Forelimb muscle (tissue), 1 donor: ENCODE measurements around the gene UBE3D. TPM values are rescaled to one million over a fixed set of nuclear protein-coding genes. Genes with fewer than 3 reads are reported as not detected.
"Not testable (repeated sequence)": the region's sequence is repeated elsewhere in the genome, so short reads cannot be mapped to it uniquely, and the experiment has no call there.

Experiments
- DNase-seq: peaks from one replicate; pipeline ENCODE4 v3.0.0-alpha.2; 2013; ENCODE audit warnings: low read depth
- polyA plus RNA-seq: library from polyadenylated mRNA; unstranded; fragments of 120-200 nt; gene quantifications from one replicate; pipeline ENCODE4 v1.2.1, GENCODE V29; 2013; ENCODE audit not compliant: insufficient read length

The UBE3D gene
- polyA plus RNA-seq, 1 donor: 7.4 TPM

DNA sequence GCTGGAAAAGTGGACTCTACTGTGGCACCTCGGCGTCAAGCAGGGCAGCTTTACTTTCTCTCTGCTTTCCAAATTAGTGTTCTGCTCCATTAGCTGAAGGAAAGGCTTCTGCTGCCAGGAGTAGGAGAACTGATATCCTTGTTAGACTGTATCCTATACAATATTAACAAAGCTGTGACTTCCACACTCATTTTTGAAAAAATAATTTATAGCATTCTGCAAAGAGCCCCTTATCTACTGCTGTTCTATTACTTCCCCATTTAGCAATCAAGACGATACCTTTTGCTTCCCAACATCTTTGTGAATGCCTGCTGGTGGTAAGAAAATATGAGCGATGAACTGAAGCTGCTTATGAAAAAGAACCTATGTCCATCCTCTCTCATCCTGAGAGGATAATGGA lies 151.1 kb downstream of the UBE3D start:
- DNase-seq: no peak

DNA sequence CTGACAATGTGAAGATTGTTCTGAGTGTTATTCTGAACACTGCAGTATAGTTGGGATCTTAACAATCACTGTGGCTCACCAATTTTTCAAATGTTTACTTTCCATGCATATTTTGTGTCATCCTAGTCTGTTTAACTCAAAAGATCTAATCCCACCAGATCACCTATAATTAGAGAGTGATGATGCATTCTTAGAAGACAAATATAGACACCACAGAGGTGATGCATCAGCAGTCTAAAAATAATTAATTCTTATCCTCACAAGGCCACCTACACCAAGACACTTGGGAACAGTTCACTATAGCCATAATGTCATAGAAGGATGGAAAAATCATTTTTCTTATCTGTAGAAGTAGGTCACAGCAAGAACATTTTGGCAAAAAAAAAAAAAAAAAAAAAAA lies 154.8 kb downstream of the UBE3D start:
- DNase-seq: no peak

DNA sequence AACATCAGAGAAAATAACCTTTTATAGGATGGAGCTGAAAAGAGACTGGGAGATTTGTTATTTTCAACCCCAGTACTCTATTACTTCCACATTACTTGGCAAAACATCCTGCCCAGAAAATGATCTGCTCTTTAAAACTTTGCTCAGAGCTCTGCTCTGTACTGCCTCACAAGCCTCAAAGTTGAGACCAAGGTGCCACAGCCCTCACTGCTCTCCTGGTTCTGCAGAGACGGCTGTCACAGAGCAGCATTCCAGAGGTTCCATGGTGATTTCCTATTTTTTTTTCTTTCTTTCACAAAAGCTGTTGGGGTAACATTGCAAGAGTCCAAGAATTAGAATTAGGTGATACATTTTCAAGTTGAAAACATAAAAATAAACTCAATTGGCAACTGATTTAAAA lies 155.2 kb downstream of the UBE3D start:
- no peak for DNase-seq

DNA sequence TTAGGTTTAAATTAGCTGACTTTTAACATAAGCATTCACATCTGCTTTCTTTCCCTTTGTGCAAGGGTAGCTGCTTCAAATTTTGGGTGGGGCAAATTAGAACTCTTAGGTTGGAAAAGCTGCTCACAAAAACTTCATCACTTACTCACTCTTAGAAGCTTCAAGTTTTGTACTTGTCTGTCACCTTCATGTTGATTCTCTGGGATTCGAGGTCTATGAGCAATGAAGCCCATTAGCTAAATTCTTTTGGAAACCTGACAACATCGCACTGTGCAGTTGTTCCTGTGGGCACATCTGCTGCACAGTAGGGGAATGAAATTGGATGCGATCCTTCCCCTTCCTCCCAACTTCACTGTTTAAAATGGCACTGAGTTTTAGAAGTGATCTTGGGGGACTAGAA lies 156.1 kb downstream of the UBE3D start:
- DNase-seq: no peak

DNA sequence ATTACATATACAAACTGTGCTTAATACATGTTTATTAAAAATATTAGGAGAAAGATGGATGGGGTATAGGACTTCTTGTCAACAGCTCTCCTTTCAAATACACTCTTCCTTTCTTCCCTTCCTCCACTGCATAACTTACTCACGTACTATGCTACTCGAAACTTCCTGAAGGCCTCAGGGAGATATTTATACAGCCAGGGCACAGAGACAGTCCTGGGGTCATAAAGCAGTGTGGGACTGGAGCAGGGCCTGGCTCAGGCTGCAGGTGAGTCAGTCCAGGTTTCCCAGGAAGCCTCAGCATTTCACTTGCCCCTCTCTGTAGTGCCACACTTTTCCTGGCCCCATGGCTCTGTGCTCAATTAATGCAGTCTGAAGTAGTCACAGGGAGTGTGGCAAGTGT lies 157.0 kb downstream of the UBE3D start:
- no peak for DNase-seq

DNA sequence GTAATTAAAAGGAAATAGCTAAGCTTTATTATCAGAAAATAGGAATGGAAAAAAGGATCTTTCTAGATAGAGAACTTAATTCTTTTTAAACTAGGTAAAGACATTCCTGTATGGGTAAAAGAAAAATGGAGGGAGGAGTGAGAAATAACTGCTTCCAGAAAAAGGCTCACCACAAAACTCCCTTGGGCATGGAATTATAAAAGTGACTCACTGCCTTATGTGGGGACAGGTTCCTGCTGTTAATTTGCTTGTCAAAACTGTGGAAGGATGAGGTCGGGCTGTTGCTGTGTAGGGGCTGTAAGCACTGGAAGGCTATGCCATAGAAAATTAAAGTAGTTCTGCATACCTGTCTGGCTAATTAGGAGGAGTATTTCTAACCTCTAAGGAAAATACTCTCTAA lies 158.7 kb downstream of the UBE3D start:
- no peak for DNase-seq

DNA sequence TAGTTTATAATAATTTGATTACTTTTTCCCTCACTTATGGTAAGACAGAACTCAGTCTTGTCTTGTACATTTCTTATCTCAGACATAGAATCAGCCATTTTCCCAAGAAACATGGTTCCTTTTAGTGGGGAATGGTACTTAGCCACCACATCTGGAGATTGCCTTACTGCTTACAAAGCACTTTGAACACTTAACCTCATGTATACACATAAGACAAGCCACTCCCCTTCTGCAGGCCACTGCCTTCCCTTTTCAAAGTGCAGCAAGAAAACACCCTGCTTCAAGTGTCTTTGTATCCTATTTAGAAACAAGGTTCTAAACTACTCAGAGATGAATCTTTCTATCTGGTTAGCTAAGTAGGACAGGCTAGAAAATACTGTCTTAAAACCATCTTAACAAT lies 159.2 kb downstream of the UBE3D start:
- DNase-seq: no peak

DNA sequence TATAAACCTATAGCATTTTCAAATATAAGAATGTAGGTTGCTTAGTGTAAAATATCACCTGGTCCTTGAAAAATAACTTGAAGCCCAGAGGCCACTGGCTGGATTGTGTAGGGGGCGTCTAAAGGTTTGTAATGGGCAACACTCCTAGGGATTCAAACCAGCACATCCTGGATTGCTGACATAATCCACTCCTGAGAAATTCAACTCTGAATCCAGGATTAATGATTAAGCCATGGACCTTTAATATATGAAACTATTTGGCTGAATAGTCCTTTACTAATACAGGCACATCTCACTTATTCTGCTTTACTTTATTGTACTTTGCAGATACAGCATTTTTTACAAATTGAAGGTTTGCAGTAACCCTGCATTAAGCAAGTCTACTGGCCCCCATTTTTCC lies 160.8 kb downstream of the UBE3D start:
- no peak for DNase-seq

DNA sequence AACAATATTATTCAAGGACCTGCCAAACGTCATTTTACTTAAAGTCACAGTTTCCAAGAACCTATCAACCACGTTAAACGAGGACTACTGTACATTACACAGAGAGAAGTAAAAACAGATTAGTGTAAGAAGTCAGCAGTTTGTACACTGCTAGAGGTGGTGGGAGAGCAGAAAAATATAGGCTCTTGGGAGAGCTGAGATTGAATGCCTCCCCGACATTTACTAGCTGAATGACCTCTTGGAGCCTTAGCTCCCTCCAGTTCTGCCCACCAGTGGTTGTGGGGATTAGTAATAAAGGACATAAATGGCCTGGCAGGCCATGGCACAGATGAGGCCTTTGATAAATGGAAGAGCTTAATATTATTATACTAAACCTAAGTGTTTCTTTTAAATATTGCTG lies 161.4 kb downstream of the UBE3D start:
- DNase-seq: no peak

DNA sequence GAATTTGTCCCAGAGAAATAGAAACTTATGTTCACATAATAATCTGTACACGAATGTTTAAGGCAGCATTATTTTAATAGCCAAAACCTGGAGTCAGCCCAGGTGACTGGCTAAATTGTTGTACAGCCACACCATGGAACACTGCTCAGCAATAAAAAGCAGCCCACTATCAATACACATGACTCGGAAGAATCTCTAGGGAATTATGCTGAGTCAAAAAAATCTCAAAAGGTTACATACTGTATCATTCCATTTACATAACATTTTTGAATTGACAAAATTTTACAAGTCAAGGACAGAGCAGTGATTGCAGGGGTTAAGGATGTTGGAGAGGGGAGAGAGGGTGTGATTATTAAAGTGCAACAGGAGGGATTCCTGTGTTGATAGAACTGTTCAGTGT lies 163.4 kb downstream of the UBE3D start:
- DNase-seq: no peak

DNA sequence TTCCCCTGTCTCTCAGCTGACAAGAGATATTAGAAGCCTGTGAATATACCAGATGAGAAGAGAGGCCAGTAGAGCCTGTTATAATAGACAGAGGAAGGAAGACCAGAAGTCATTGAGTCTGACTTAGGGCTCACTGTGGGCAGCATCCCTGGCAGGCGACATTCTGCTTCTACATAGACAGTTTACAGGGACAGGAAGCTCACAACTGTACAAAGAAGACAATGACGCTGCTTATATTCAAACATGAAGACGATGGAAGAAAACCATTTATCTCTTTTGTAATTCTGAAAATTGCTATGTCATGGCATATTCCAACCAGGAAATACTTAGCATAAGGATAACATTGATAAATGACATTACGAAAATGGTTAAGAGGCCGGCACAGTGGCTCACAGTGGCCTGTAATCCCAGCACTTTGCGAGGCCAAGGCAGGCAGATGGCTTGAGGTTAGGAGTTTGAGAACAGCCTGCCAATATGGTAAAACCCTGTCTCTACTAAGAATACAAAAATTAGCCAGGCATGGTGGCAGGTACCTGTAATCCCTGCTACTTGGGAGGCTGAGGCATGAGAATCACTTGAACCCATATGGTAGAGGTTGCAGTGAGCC lies 170.9 kb downstream of the UBE3D start:
- DNase-seq: no peak

DNA sequence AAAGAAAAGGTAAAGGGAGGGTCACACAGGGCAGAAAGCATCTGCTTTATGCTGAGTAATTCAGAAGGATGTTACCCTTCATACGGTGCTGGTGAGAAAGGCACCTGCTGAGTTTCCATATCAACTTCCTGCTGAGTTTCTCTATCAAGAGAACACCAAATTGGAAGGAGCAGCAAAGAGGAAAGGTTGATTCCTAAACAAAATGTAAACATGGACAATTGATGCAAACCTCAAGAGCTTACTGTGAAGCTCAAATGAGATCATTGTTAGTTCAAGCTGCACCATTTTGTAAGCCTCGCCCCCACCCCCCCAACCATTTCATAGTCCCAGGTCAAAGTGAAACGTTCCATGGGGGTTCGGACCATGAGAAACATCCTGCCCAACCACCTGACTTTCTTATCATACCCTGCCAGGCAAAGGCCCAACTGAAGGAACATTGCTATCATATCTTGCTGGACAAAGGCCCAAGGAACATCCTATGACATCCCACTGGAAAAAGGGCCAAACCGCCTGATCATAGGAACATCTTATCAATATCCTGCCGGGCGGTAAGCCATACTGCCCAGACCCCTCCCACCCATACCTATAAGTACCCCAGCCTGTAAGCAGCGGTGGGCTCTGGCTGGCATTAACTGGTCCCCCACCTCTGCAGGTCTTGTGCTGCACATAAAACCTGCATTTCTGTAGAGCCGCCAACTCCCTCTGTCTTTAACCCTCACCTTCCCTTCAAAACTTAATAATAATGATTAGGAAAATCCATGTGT lies 171.6 kb downstream of the UBE3D start:
- DNase-seq: no peak

DNA sequence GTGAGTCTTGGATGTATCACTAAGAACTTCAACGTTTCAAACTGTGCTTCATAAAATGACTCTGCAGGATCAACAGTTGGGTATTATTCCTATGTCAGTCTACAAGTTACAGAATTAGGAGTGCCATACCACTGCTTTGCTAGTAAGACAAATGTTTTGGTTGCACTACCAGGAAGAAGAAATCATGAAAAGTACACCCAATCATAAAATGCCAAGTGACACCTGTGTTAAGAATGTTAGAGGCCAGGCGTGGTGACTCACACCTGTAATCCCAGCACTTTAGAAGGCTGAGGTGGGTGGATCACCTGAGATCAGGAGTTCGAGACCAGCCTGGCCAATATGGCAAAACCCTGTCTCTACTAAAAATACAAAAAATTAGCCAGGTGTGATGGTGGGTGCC lies 174.1 kb downstream of the UBE3D start:
- not testable (repeated sequence) for DNase-seq

DNA sequence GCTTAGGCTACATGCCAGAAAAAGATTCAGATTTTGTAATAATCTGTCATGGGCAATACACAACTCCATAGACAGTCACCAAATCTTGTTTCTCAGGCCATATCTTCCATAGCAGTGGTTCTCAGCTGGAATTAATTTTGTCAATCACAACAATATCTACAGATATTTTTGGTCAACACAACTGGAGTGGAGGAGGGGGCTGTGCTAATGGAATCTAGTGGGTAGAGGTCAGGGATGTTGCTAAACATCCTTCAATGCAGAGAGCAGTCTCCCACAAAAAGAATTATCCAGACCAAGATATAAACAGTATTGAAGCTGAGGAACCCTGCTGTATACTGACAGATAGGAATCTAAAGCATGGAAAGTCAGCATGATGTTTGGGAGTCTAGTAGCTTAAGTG lies 174.6 kb downstream of the UBE3D start:
- no peak for DNase-seq

DNA sequence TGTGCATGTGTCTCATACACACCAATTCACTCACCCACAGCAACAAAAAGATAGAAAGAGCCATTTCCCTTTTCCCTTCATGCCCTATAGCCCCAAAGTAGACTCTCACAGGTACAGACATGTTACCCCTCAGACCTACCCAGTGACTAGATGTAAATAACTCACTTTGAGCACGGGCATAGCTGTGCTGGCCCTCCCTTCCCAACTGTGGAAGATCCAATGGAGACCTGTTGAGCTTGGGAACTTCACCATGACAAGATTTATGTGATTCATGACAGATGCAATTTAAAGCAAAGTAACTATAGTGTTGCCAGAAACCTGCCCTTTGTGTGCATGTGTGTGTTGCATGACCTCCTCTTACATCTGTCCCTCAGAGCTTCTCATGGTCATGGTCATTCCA lies 175.4 kb downstream of the UBE3D start:
- DNase-seq: no peak

DNA sequence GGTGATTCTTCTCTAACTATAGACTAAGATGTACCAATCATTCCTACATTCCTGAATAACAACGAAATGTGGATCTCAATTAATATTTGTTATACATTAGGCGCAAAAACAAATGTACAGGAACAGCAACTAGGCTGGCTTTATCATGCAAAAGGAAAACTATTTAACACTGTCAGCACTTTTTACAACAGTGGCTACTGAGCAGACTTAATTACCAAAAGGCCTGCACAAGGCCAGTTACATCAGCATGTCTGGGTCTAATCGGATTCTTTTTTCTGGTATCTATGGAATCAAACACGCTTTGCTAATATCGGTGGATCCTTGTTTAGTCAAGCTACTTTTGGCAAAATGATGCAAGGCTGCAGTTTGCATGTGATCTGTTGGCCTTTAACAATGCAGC lies 176.5 kb downstream of the UBE3D start:
- no peak for DNase-seq

DNA sequence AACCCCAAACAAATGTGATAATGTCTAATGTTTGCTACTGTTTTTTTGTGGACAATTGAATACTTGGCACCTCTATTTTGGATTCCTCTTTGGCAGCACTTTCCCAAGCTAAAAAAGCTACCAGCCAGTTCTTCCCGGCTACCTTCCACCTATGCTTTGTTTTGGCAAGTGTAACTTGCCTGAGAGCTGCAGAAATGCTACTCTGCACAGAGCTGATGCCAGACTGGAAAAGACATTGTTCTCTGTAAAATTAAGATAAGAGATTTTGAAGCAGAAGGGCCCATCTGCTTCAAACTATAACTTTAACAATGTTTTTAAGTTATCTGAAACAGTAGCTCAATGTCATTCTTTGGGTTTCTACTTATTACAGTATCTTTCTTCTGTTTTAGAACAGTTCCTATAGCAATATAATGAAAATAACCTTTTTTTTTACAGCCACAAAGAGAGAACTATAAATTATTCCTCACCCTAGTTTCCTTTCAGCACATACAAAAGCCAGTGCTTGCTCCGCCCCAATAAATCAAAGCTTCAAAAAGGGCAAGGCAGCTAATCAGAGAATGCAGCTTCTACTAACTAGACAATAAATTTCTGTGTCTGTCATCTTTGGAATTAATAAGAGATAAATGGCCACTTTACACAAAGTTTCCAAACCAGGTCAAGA lies 183.1 kb downstream of the UBE3D start:
- DNase-seq: no peak

DNA sequence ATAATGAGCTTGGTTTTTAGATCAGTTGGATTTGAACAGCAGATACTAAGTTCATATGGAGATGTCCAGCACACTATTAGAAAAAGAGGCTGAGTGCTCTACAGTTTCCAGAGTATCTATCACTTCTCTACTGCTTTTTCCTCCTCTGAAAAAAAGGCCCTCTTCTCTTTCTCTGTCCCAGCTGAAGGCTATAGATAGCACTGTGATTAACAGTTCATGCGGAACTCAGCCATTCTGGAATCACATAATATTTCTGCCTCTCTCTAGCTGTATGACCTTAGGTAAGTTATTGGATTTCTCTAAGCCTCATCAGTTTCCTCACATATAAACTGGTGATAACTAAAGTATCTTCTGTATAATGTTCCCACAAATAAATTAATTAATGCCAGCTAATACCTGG lies 184.1 kb downstream of the UBE3D start:
- DNase-seq: no peak

DNA sequence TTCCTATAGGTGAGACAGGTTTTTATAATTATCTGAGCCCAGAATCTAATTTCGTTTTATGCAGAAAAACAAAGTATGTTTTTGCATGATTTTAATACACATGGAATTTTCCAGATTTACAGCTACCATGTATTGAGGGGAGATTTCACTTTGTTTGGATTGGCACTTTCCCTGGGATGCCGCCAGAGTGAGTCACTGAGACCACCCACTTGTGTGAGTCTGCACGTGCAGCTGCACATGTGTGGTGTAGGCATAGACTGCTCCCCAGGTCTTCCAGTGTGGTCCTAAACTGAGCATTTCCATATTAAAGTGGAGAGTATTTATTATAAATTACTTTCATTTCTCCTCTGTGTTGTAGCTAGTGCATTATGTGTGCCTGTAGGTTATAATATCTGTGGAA lies 186.8 kb downstream of the UBE3D start:
- no peak for DNase-seq

DNA sequence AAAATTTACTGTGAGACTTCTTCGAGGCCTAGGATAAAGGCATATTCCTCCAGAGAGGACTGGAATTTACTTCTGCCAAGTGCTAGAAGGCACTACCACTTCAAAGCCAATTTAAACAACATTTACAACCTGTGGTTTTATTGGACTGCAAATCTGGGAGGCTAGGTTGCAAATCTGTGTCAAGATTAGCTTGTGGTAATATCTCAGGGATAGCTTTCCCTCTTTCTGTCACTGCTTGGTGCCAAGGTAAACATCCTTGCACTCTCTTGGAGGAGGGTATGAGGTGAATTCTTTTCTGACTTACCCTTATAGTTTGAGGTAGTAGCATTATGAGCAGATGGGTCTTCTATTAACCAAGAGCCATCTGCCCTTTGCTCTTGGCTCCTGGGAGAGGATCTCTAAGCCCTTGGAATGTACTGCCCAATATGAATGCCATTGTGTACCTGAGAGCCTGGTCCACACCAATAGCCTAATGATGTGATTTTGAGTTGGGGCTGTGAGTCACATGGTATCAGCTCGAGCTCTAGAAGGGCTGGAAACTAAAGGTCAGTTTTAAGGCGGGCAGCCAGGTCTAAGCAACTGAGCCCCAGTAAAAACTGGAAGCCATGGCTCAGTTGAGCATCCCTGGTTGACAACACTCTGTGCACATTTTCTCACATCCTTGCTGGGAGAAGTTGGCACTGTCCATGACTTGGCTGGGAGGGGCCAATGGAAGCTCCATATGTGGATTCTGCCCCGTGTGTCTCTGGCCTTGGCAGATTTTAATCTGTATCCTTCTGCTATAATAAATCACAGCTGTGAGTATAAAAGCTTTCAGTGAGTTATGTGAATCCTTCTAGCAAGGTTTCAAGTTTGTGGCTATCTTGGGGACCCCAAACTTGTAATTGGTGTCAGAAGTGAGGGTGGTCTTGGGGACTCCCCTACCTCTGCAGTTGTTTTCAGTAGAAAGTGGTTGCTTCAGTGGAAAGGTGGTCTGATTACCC lies 188.1 kb downstream of the UBE3D start:
- no peak for DNase-seq

DNA sequence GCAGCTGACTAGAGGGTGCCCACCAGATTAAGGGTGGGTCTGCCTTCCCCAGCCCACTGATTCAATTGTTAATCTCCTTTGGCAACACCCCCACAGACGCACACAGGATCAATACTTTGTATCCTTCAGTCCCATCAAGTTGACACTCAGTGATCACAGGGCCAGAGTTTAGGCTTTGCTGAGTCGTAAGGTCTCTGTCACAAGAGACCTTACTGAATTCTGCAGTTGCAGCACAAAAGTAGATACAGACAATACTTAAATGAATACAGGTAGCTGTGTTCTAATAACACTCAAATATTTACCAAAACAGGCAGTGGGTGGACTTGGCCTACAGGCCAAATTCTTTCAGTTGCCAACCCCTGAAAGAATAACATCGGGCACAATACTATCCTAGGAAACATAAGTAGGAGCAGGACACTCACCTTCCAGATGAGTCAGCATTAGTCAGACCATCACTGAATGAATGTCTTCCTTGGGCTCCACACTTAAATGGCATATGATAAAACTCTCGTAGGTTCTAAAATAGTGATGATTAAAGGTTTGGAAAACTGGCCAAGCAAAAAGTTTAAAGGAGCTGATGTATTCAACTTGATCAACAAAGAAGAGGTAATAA lies 190.0 kb downstream of the UBE3D start:
- no peak for DNase-seq

DNA sequence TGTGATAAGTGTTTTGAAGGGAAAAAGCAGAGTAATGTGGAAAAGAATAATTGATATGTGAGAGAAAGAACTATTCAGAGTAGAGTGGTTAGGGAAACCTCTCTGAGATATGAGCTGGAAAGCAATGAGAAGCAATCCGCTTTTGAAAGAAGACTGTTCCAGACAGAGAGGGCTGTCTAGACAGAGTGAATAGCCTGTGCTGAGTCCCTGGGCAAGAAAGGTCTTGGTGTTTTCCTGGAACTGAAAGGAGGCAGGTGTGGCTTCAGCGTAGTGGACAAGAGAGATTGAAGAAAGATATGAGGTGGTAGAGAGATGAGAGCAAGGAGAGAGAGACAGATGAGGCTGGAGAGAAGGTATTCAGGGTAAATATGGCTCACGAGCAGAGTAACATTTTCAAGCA lies 190.8 kb downstream of the UBE3D start:
- DNase-seq: no peak
